Sigmoid colon (tissue), 7 donors: ENCODE results near the gene FAM161A. TPM values are rescaled to one million over a fixed set of nuclear protein-coding genes. Genes with fewer than 3 reads are reported as not detected.

Experiments used
- DNase-seq: peaks from one replicate; pipeline ENCODE4 v3.0.0-alpha.2; 2019
- H3K27ac ChIP-seq, 4 donors: fragments of 200-600 bp; sonication (generic); one replicate each; pipeline ENCODE4 v1.5.1; 2016 to 2019; ENCODE audit warnings: mild to moderate bottlenecking in 1 of 4
- H3K27me3 ChIP-seq, 3 donors: fragments of 200-600 bp; sonication (generic); one replicate each; pipeline ENCODE4 v1.5.1; 2019; ENCODE audit warnings: mild to moderate bottlenecking in 1 of 3
- H3K36me3 ChIP-seq, 4 donors: fragments of 200-600 bp; sonication (generic); one replicate each; pipeline ENCODE4 v1.5.1; 2016 to 2019
- H3K4me1 ChIP-seq, 4 donors: fragments of 200-600 bp; sonication (generic); one replicate each; pipeline ENCODE4 v1.5.1; 2017 to 2019
- H3K4me3 ChIP-seq, 4 donors: fragments of 200-600 bp; sonication (generic); one replicate each; pipeline ENCODE4 v1.5.1; 2017 to 2019; ENCODE audit warnings: mild to moderate bottlenecking in 2 of 4, moderate library complexity in 1 of 4
- H3K9me3 ChIP-seq, 4 donors: fragments of 200-600 bp in 3 of 4; sonication (generic) in 3 of 4; one replicate each; pipeline versions ENCODE4 v1.5.1 to v1.6.1; 2013 to 2019
- EP300 ChIP-seq, 4 donors: sonication (generic); formaldehyde crosslinking; IDR thresholded peaks; one replicate each; pipeline ENCODE4 v1.6.1; 2017; ENCODE audit warnings: antibody characterized with exemption in 4 of 4
- POLR2A ChIP-seq, 2 donors: fragments of 450-650 bp; IDR thresholded peaks; one replicate each; pipeline ENCODE4 v1.6.1; 2016; ENCODE audit warnings: antibody characterized with exemption in 2 of 2, mild to moderate bottlenecking in 2 of 2, moderate library complexity in 2 of 2
- POLR2AphosphoS5 ChIP-seq, 4 donors: sonication (generic); formaldehyde crosslinking; IDR thresholded peaks; one replicate each; pipeline ENCODE4 v1.6.1; 2017; ENCODE audit warnings: antibody characterized with exemption in 4 of 4
- WGBS, 2 donors: extraction: QIAGEN DNeasy Blood & Tissue Kit; methylation state at CpG; one replicate each; pipeline ENCODE4 v1.1.7; 2013; 5-methylcytosine and 5-hydroxymethylcytosine counted together
- intact Hi-C: fragments of 100-400 bp; cut with DNase I; formaldehyde crosslinking; loops from one replicate; pipeline ENCODE4 v1.15.1; 2023
- polyA plus RNA-seq, 3 donors: library from polyadenylated mRNA; stranded (reverse); fragments of 200-250 nt; gene quantifications; one replicate each; pipeline ENCODE4 v1.2.3, GENCODE V29; 2013
- small RNA-seq, 3 donors: library from RNA; depleted of rRNA; stranded (forward); fragments of <200 nt; gene quantifications; one replicate each; pipeline ENCODE3, GENCODE V24; 2016
- total RNA-seq, 4 donors: library from RNA; depleted of rRNA; stranded (reverse); fragments of >200 nt; gene quantifications; one replicate each; pipeline ENCODE4 v1.1.0, GENCODE V29; 2016
- TF ChIP-seq, protein P1 (sequence below), 4 experiments: fragments of 450-650 bp in 3 of 4; fragments of 200-600 bp in 1 of 4; IDR thresholded peaks; one replicate each; pipeline ENCODE4 v1.5.1; 2016 to 2019; ENCODE audit warnings: antibody characterized with exemption in 4 of 4, mild to moderate bottlenecking in 3 of 4, moderate library complexity in 2 of 4
- donor health status: healthy with polysubstance abuse.
- donor health status: Bipolar disorder and iron deficiency.
- donor health status: healthy.

The FAM161A gene
- total and polyA plus RNA-seq, 7 donors, result 0.46 to 4.1 (median 1.8) TPM

DNA sequence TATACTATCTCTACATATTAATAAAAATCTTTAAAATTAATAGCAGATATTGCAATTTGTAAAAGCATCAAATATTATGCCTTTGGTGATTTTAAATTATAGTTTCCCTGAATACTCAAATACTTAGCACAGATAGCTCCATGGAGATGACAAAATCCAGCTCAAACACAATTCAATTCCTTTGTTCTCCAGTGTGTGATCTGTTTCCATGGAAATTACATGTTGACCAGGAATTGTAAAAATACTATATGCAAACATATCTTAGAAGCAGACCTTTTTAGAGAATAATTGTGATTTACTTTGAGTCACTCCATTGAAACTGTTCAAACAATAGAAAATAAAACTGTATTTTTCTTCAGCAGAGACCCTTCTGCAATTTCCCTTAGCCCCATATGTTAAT, 68.3 kb downstream of the FAM161A start:
- Histone ChIP-seq H3K4me1 (no peaks in the 10 kb centered on the region), H3K4me3 (no peak overlapping the region), H3K36me3 (no peaks in the 10 kb centered on the region), H3K27ac (no peak overlapping the region), H3K9me3 (no peaks in the 10 kb centered on the region), H3K27me3 (no peaks in the 10 kb centered on the region)
- no peak for DNase-seq
- TF ChIP-seq, protein P1, sequence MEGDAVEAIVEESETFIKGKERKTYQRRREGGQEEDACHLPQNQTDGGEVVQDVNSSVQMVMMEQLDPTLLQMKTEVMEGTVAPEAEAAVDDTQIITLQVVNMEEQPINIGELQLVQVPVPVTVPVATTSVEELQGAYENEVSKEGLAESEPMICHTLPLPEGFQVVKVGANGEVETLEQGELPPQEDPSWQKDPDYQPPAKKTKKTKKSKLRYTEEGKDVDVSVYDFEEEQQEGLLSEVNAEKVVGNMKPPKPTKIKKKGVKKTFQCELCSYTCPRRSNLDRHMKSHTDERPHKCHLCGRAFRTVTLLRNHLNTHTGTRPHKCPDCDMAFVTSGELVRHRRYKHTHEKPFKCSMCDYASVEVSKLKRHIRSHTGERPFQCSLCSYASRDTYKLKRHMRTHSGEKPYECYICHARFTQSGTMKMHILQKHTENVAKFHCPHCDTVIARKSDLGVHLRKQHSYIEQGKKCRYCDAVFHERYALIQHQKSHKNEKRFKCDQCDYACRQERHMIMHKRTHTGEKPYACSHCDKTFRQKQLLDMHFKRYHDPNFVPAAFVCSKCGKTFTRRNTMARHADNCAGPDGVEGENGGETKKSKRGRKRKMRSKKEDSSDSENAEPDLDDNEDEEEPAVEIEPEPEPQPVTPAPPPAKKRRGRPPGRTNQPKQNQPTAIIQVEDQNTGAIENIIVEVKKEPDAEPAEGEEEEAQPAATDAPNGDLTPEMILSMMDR (IDR thresholded peaks at IDR 0.05), result no peak
- TF ChIP-seq POLR2A (IDR thresholded peaks at IDR 0.05), result no peak
- no peak for TF ChIP-seq EP300 (IDR thresholded peaks at IDR 0.05)
- TF ChIP-seq POLR2AphosphoS5 (IDR thresholded peaks at IDR 0.05), result no peak
- intact Hi-C loops, result no loop called here

DNA sequence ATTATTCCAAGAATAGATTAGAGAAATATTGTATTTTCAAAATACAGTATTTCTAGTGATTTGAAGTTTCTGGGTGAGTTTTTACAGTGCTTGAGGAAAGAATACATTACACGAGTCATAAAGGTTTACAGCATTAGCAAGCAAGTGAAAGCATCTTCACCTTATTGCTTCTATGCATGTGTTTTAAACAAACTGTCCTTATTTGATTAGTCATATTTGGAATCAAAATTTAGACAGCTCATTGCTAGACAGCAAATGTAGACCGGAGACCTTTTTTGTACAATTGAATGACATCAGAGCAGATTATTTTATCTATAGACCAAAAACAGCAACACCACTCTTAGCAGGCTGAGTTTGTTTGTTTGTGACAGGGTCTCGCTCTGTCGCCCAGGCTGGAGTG, 69.2 kb downstream of the FAM161A start:
- H3K9me3 ChIP-seq, result no peaks in the 10 kb centered on the region
- 71 to 80% methylated on average over 4 of the region's 4 CpGs for WGBS, 2 donors
- H3K36me3 ChIP-seq, result no peaks in the 10 kb centered on the region
- no peak overlapping the region for H3K4me3 ChIP-seq
- TF ChIP-seq POLR2A (IDR thresholded peaks at IDR 0.05), result no peak
- no peak for TF ChIP-seq EP300 (IDR thresholded peaks at IDR 0.05)
- TF ChIP-seq POLR2AphosphoS5 (IDR thresholded peaks at IDR 0.05), result no peak
- TF ChIP-seq, protein P1 (IDR thresholded peaks at IDR 0.05), result no peak
- H3K4me1 ChIP-seq, result no peaks in the 10 kb centered on the region
- no peak overlapping the region for H3K27ac ChIP-seq
- DNase-seq, result no peak
- intact Hi-C loops, result no loop called here
- H3K27me3 ChIP-seq, result no peaks in the 10 kb centered on the region

DNA sequence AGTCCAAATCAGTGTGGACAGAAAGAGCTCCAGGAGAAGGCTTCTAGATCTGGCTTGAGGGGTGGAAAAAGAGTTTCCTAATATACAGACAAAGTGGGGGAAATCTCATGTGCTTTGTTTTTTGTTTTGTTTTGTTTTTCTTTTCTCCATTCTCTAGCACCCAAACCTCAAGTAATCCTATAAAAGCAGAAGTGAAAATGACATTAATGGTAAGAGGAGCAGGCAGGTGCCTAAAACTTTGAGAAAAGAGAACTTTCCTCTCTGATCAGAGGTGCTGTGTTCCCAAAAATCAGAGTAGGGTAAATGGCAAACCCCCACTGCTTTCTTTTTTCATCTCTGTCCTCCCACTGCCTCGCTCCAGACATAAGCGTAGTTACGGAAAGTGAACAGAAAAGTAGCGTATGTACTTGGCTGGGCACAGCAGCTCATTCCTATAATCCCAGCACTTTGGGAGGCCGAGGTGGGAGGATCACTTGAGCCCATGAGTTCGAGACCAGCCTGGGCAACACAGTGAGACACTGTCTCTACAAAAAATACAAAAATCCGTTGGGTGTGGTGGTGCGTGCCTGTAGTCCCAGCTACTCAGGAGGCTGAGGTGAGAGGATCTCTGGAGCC, 77.8 kb downstream of the FAM161A start:
- intact Hi-C loops, result no loop called here
- H3K4me1 ChIP-seq, result no peaks in the 10 kb centered on the region
- WGBS, 2 donors, result 88% methylated on average over 8 of the region's 8 CpGs
- no peaks in the 10 kb centered on the region for H3K9me3 ChIP-seq
- no peak for DNase-seq
- H3K36me3 ChIP-seq, result no peaks in the 10 kb centered on the region
- TF ChIP-seq EP300 (IDR thresholded peaks at IDR 0.05) (no peak), POLR2A (IDR thresholded peaks at IDR 0.05) (no peak), POLR2AphosphoS5 (IDR thresholded peaks at IDR 0.05) (no peak)
- TF ChIP-seq, protein P1 (IDR thresholded peaks at IDR 0.05), result no peak
- H3K27ac ChIP-seq, result no peak overlapping the region
- no peaks in the 10 kb centered on the region for H3K27me3 ChIP-seq
- no peak overlapping the region for H3K4me3 ChIP-seq

Small RNA genes lying within 50 kb of the gene (small RNA-seq; reads per million reads assigned to genes)
- 0 reads per million in 3 donors for gene RPS24P7

Other genes with a start within 250 kb of the FAM161A start
- gene CCT4, start 34.6 kb upstream of the FAM161A start, total RNA-seq, result 100 to 1,000 TPM in 1 of 4 donors, 10 to 100 TPM in 3; 75.8 to 111 (median 97.9) TPM
- 10 to 100 TPM; 51.3 to 94.7 (median 57.1) TPM for gene CCT4, start 34.6 kb upstream of the FAM161A start, polyA plus RNA-seq
- gene COMMD1, start 51.6 kb upstream of the FAM161A start, total RNA-seq, result 10 to 100 TPM; 44.0 to 59.2 (median 55.1) TPM
- gene COMMD1, start 51.6 kb upstream of the FAM161A start, polyA plus RNA-seq, result 10 to 100 TPM; 27.2 to 50.6 (median 36.6) TPM